Measurements from ENCODE around the gene LRRC14B. TPM values are rescaled to one million over a fixed set of nuclear protein-coding genes. Genes with fewer than 3 reads are reported as not detected.

Gene LRRC14B
- total RNA-seq, 4 donors from 2014 or later: not detected

GRCh38 chr5:200985-201384 is 9.7 kb downstream of the LRRC14B start:
- intact Hi-C loops (cut with DNase I; ENCODE audit: low total_unique reads): no loop called here
- no peaks in the 10 kb centered on the region for H3K36me3 ChIP-seq
- DNase-seq: no peak
- H3K9me3 ChIP-seq: no peaks in the 10 kb centered on the region
- no peak overlapping the region for H3K4me3 ChIP-seq
- H3K27me3 ChIP-seq: no peaks in the 10 kb centered on the region
- no peaks in the 10 kb centered on the region for H3K4me1 ChIP-seq
- TF ChIP-seq POLR2A (IDR thresholded peaks at IDR 0.05): no peak
- no peak overlapping the region for H3K27ac ChIP-seq

GRCh38 chr5:201672-202071 is 10.4 kb downstream of the LRRC14B start:
- Histone ChIP-seq H3K36me3 (no peaks in the 10 kb centered on the region), H3K27ac (no peak overlapping the region), H3K27me3 (no peaks in the 10 kb centered on the region), H3K9me3 (no peaks in the 10 kb centered on the region), H3K4me3 (no peak overlapping the region), H3K4me1 (no peaks in the 10 kb centered on the region)
- intact Hi-C loops (cut with DNase I; ENCODE audit: low total_unique reads): no loop called here
- TF ChIP-seq CTCF (IDR thresholded peaks at IDR 0.05) (no peak), POLR2A (IDR thresholded peaks at IDR 0.05) (no peak)
- DNase-seq: no peak

- Histone ChIP-seq H3K27me3 (no peaks in the 10 kb centered on the region), H3K4me1 (no peaks in the 10 kb centered on the region), H3K9me3 (no peaks in the 10 kb centered on the region), H3K36me3 (no peaks in the 10 kb centered on the region), H3K4me3 (no peak overlapping the region), H3K27ac (no peak overlapping the region)
- TF ChIP-seq CTCF (IDR thresholded peaks at IDR 0.05) (no peak), POLR2A (IDR thresholded peaks at IDR 0.05) (no peak)
- DNase-seq: no peak
- intact Hi-C loops (cut with DNase I; ENCODE audit: low total_unique reads): no loop called here
Measured at GRCh38 chr5:203246-203930, 12.1 kb downstream of the LRRC14B start.

- DNase-seq: no peak
- no peaks in the 10 kb centered on the region for H3K27me3 ChIP-seq
- TF ChIP-seq POLR2A (IDR thresholded peaks at IDR 0.05): no peak
- no peak for TF ChIP-seq CTCF (IDR thresholded peaks at IDR 0.05)
- H3K27ac ChIP-seq: no peak overlapping the region
- intact Hi-C loops (cut with DNase I; ENCODE audit: low total_unique reads): no loop called here
- no peaks in the 10 kb centered on the region for H3K9me3 ChIP-seq
- H3K4me1 ChIP-seq: no peaks in the 10 kb centered on the region
- no peak overlapping the region for H3K4me3 ChIP-seq
- H3K36me3 ChIP-seq: no peaks in the 10 kb centered on the region
Measured at GRCh38 chr5:204001-204400, 12.7 kb downstream of the LRRC14B start.

GRCh38 chr5:204462-204861 is 13.2 kb downstream of the LRRC14B start:
- Histone ChIP-seq H3K4me3 (no peak overlapping the region), H3K27me3 (no peaks in the 10 kb centered on the region), H3K36me3 (no peaks in the 10 kb centered on the region), H3K9me3 (no peaks in the 10 kb centered on the region), H3K4me1 (no peaks in the 10 kb centered on the region), H3K27ac (no peak overlapping the region)
- DNase-seq: no peak
- TF ChIP-seq POLR2A (IDR thresholded peaks at IDR 0.05): no peak
- TF ChIP-seq CTCF (IDR thresholded peaks at IDR 0.05): no peak
- intact Hi-C loops (cut with DNase I; ENCODE audit: low total_unique reads): no loop called here
